Measurements from ENCODE around the gene SUMO1. TPM values are rescaled to one million over a fixed set of nuclear protein-coding genes. Genes with fewer than 3 reads are reported as not detected.

The SUMO1 gene
- total RNA-seq, 4 donors from 2014 or later: 91.0 to 121 (median 102) TPM

GRCh38 chr2:202201220-202202160 lies 36.9 kb downstream of the SUMO1 start:
- Histone ChIP-seq H3K9me3 (no peaks in the 10 kb centered on the region), H3K27ac (no peak overlapping the region), H3K4me1 (no peaks in the 10 kb centered on the region), H3K4me3 (replicated peaks in 1 of 3) (no peak overlapping the region), H3K36me3 (peaks cover 0 to under 1% of the 10 kb centered on the region in 2 donors), H3K27me3 (no peaks in the 10 kb centered on the region)
- intact Hi-C loops (cut with DNase I): no loop called here
- TF ChIP-seq POLR2A (IDR thresholded peaks at IDR 0.05): no peak
- TF ChIP-seq, protein P1, sequence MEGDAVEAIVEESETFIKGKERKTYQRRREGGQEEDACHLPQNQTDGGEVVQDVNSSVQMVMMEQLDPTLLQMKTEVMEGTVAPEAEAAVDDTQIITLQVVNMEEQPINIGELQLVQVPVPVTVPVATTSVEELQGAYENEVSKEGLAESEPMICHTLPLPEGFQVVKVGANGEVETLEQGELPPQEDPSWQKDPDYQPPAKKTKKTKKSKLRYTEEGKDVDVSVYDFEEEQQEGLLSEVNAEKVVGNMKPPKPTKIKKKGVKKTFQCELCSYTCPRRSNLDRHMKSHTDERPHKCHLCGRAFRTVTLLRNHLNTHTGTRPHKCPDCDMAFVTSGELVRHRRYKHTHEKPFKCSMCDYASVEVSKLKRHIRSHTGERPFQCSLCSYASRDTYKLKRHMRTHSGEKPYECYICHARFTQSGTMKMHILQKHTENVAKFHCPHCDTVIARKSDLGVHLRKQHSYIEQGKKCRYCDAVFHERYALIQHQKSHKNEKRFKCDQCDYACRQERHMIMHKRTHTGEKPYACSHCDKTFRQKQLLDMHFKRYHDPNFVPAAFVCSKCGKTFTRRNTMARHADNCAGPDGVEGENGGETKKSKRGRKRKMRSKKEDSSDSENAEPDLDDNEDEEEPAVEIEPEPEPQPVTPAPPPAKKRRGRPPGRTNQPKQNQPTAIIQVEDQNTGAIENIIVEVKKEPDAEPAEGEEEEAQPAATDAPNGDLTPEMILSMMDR (IDR thresholded peaks at IDR 0.05): no peak
- 95 to 97% methylated on average over 20 to 21 of the region's 21 CpGs for WGBS, 2 donors
- DNase-seq: no peak

- WGBS, 2 donors: 74 to 77% methylated on average over 6 of the region's 6 CpGs
- DNase-seq: no peak
- no peaks in the 10 kb centered on the region for H3K4me1 ChIP-seq
- intact Hi-C loops (cut with DNase I): no loop called here
- no peak for TF ChIP-seq POLR2A (IDR thresholded peaks at IDR 0.05)
- TF ChIP-seq, protein P1 (IDR thresholded peaks at IDR 0.05): no peak
- no peak overlapping the region for H3K4me3 ChIP-seq (replicated peaks in 1 of 3)
- no peaks in the 10 kb centered on the region for H3K36me3 ChIP-seq
- no peaks in the 10 kb centered on the region for H3K27me3 ChIP-seq
- H3K27ac ChIP-seq: no peak overlapping the region
- no peaks in the 10 kb centered on the region for H3K9me3 ChIP-seq
These were observed 41.7 kb downstream of the SUMO1 start for GRCh38 chr2:202196727-202197126.

DNA sequence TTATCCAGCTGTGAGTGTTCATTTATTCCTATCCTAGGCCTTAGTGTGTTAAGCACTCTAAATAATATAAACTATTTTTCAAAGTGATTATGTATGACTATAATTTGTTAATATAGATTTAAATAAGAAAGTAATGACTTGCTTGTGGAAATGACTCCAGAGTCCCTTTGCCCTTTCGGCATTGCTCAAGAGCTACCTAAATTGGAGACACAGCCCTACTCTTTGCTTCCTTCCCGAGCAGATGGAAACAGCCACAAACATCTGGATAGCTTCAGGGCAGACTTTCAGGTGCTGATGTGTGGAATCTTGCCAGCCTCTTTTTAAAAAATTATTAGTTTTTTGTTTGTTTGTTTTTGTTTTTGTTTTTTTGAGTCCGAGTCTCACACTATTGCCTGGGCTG lies 44.0 kb downstream of the SUMO1 start:
- TF ChIP-seq, protein P1 (IDR thresholded peaks at IDR 0.05): no peak
- TF ChIP-seq POLR2A (IDR thresholded peaks at IDR 0.05): no peak
- Histone ChIP-seq H3K4me3 (replicated peaks in 1 of 3) (no peak overlapping the region), H3K4me1 (no peaks in the 10 kb centered on the region), H3K9me3 (no peaks in the 10 kb centered on the region), H3K27me3 (no peaks in the 10 kb centered on the region), H3K36me3 (no peaks in the 10 kb centered on the region), H3K27ac (no peak overlapping the region)
- 83 to 91% methylated on average over 3 of the region's 3 CpGs for WGBS, 2 donors
- intact Hi-C loops (cut with DNase I): no loop called here
- DNase-seq: no peak

DNA sequence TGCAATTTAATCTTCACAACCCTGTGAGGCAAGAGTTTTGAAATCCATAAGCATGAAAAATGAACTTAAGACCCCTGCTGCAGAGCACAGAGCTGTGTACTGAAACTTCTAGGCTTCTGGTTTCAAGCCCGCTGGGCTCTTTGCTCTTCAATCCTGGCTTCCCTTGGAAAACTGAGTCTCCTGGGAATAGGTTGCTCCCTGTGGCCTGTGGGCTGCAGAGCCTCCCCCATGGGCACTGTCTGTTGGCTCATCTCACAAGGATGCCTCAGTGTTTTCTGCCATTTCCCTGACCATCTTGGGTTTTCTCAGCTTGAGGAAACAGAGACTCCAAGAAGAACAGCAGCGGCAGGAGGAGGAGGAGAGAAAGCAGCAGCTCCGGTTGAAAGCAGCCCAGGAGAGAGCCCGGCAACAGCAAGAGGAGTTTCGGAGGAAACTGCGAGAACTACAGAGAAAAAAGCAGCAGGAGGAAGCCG lies 44.5 kb downstream of the SUMO1 start:
- intact Hi-C loops (cut with DNase I): no loop called here
- Histone ChIP-seq H3K4me1 (no peaks in the 10 kb centered on the region), H3K9me3 (no peaks in the 10 kb centered on the region), H3K27me3 (no peaks in the 10 kb centered on the region), H3K27ac (no peak overlapping the region), H3K4me3 (replicated peaks in 1 of 3) (no peak overlapping the region), H3K36me3 (no peaks in the 10 kb centered on the region)
- TF ChIP-seq, protein P1 (IDR thresholded peaks at IDR 0.05): no peak
- TF ChIP-seq POLR2A (IDR thresholded peaks at IDR 0.05): no peak
- no peak for DNase-seq
- WGBS, 2 donors: 72 to 75% methylated on average over 7 of the region's 7 CpGs

DNA sequence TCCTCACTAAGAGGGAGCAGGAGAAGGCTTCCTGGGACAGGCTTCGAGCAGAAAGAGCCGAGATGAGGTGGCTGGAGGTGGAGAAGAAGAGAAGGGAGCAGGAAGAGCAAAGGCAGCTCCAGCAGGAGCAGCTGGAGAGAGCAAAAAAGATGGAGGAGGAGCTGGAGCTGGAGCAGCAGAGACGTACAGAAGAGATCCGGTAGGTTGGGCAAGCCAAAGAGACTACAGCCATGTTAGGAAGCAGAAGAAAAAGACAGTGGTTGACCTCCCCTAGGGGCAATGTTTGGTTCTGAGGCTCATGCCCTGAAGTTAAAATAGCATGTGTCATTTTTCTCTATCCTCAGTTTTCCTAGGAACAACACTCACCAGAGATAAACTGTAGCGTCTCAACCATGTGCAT lies 45.1 kb downstream of the SUMO1 start:
- DNase-seq: no peak
- Histone ChIP-seq H3K27me3 (no peaks in the 10 kb centered on the region), H3K4me1 (no peaks in the 10 kb centered on the region), H3K9me3 (no peaks in the 10 kb centered on the region), H3K4me3 (replicated peaks in 1 of 3) (no peak overlapping the region), H3K27ac (no peak overlapping the region), H3K36me3 (no peaks in the 10 kb centered on the region)
- intact Hi-C loops (cut with DNase I): no loop called here
- TF ChIP-seq POLR2A (IDR thresholded peaks at IDR 0.05): no peak
- TF ChIP-seq, protein P1 (IDR thresholded peaks at IDR 0.05): no peak
- 83 to 95% methylated on average over 5 of the region's 5 CpGs for WGBS, 2 donors
